Measurements from ENCODE around the gene RXRG.
"Not testable (repeated sequence)": the region's sequence is repeated elsewhere in the genome, so short reads cannot be mapped to it uniquely, and the experiment has no call there.

Gene RXRG

GRCh38 chr1:165444897-165445370, at the start of gene RXRG:
RXRG (minus strand) TSS chr1:165445126; CDS start chr1:165444893, 233 bp downstream.
- DNase-seq = no peak

GRCh38 chr1:165492845-165493373, 48.0 kb upstream of the RXRG start:
- no peak for DNase-seq

DNA sequence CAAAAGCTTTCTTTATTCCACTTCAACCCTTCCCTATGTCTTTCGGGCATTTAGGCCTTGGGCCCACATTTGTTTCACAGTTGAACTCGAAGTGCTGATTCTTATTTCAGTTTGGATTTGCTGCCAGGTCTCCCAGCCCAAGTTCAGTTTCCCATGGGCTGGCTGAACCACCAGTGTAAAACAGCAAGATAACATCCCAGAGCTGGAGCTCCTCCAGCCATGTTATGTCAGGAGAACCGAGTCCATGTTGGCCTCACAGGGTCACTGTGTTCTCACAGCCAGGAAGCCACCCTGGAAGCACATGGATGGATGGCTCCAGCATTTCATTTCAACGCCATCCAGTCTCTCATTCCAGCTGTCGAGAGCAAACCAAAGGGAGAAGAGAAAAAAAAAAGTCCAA, 45.2 kb upstream of the RXRG start:
- DNase-seq = no peak

DNA sequence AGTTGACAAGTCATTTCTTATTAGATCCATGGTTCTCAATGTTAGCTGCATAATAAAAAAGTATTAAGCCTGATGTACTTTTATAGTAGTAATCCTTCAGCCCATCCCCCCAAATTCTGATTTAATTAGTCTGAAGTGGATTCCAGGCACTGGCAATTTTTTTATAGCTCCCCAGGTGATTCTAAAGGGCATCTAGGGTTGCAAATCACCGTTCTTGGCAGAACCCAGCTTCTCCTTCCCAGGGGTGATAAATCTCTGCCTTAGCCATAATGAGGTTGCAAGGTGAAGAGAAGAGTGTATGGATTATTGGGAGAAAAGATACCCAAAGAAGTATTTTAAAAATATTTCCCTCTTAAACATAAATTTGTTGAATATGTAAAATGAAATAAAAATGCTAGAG, 43.0 kb upstream of the RXRG start:
- no peak for DNase-seq

DNA sequence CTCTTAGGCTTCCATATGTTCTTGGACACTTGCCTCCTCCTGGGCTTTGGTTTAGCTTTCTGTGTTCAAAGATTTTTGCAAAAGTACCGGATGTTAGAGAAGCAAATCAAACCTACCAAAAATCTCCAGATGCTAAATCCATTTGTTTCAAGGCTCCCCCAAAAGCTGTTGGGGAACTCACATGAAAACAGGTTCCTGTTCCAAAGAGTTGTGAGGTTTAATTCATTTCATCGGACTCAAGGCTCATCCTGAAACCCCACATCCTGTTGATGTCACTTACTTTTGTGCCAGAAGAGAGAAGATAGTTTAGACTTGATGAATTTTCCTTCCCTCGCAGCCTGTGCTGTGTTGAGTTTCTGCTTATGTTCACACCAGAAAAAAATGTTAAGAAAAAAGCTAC, 41.7 kb upstream of the RXRG start:
- no peak for DNase-seq

DNA sequence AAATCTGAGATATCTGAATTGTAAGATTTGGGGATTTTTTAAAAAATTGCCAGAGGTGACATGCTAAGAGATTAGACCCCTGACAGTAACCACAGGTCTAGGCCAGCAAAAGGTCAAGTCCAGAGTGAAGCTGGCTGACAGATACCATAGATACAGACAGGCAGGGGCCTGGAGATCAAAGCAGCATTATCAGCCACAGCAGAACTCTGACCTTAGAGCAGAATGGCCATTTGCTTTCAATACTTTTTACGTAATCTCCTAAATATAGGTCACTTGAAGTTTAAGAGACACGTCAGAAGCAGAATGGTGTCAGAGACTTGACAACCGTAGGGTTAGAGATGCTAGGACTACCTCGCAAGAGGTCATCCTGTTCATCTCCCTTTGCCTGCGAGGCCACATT, 40.8 kb upstream of the RXRG start:
- DNase-seq = no peak

GRCh38 chr1:165484532-165484931, 39.6 kb upstream of the RXRG start:
- no peak for DNase-seq

GRCh38 chr1:165483412-165483811, 38.5 kb upstream of the RXRG start:
- no peak for DNase-seq

DNA sequence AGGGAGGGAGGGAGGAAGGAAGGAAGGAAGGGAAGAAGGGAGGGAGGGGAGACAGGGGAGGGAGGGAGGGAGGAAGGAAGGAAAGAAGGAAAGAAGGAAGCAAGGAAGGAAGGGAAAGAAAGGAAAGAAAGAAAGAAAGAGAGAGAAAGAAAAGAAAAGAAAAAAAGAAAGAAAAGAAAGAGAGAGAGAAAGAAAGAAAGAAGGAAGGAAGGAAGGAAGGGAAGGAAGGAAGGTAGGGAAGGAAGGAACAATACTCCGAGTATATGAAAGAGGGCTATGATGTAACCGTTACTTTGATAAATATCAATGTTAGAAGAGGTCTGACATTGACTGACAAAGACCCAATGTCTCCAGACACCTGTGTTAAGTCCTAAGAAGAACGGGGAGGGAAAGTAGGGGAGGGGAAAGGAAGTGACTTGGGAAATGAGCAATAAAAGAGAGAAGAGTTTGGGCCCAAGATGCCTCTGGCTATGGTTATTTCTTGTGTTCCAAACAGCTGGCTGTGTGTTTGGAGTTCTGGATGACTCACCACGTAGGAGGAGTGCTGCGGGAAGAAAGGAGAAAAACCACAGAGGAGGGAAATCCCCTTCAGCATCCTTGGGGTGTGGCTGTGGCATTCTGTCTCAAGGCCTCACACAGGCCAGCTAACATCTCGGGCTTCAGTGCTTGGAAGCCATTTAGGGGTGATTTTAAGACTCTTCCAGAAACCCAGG, 37.0 kb upstream of the RXRG start:
- no peak for DNase-seq

GRCh38 chr1:165476776-165477175, 31.9 kb upstream of the RXRG start:
- DNase-seq = no peak

DNA sequence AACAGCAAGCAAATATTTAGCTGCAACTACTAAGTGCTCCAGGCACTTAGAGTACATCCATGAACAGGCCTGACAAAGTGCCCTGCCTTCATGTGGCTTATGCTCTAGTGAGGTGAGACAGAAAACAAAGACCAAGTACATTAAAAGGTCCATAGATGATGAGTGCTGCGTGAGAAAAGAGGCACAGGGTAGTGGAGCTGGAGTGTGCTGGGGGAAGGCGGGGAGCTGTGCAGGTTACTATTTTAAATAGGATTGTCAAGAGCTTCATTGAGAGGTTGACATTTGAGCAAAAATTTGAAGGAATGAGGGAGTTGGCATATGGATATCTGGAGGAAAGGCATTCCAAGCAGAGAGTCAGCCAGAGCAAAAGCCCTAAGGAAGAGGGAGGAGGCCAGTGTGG, 29.3 kb upstream of the RXRG start:
- DNase-seq = no peak

DNA sequence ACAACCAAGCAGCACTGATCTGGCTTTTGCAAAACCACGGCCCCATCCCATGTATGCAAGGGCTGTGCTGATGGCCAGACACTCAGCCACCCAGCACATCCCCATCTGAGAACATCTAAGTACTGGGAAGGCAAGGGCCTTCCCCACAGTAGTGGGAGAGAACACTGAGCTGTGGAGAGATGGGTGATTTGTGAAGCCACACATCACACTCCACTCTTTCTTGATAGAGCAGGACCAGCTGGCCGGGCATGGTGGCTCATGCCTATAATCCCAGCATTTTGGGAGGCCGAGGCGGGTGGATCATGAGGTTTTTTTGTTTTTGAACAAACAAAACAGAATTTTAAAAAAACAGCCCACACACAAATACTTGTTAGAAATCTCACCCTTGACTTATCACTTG, 28.2 kb upstream of the RXRG start:
- no peak for DNase-seq

DNA sequence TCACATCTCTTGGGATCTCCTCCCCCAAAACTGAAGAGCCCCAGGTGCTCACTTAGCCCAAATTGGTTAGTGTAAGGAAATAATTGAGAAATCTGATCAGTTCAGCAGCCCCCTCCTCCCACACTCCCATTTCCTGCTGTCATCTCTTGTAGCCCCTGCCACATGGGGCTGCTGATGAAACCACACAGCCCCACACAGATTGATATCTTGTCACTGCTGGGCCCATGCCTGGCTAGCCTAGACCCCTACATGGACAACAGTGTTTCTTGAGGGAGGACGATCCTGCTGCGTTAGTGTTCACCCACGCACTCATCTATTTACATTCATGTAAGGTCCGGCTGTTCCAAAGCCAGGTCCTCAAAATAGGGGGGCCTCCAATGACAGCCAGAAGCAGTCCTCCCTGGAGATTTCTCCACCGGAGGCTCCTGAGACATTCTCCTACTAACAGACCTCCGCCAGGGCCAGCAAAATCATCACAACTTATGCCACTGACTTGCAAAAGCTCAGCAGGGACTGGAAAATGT, 23.9 kb upstream of the RXRG start:
- DNase-seq = no peak

DNA sequence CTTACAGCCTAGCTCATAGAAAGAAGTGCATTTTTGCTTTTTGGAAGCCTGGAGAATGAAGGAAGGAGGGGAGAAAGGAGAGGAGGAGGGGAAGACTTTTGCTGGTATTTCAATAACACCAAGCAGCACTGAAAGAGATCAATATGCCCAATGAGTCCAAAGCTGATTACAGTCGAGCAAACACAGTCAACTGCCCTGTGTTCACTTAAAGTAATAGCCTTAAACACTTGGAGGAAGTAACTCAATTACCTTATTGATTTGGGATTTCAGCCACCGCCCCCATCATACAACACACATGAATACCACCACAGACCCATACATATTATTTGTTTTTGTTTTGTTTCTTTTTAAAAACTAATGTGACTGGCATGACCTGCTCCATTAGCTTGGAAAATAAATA, 23.3 kb upstream of the RXRG start:
- DNase-seq = no peak

DNA sequence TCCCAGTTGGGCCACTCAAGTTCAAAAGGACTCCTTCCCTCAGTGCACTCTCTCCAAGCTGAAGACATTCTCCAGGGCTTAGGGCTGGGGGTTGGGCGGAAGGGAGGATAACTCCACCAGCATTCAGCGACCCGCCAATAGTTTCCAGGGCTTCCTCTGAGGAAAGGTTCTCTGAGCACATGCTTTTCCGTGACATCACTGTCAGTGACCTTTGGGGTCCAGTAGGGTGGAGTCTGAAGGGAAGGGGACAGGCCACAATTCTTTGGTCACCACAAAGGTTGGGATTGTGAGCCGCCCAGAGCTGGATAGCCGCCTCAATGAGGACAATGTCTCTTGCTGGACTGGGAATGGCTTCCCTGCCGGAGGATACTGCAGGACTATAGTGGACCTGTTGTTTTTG, 22.8 kb upstream of the RXRG start:
- DNase-seq = no peak

- no peak for DNase-seq
Measured at GRCh38 chr1:165463978-165464377, 19.1 kb upstream of the RXRG start.

DNA sequence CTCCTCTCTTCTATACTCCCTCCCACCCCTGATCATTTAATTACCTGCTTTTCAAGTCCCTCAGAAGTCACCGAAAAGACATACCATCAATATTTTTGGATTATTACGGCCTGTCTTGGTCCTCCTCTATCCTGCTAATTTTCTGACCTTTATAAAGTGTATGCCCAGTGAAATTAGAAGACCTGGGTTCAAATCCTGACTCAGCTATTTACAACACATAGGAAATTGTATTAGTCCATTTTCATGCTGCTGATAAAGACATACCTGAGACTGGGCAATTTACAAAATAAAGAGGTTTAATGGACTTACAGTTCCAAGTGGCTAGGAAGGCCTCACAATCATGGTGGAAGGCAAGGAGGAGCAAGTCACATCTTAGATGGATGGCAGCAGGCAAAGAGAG, 14.8 kb upstream of the RXRG start:
- not testable (repeated sequence) for DNase-seq

DNA sequence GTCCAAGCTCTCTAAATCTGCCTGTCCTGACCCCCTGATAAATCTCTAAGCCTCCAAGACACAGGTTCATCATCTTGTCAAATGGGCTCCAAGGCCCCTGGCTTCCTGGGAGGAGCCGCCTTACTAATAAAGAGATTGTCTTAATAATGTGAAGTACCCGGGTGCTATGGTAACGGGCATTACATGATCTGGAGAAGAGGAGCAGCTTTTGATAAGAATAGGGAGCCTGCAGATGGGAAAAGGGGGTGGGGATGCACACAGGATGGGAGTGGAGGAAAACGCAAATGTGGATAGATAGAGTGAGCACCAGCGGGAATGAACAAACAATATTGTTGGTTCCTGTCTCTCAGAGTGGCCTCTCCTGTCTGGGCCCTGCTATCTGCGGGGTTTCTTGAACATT, 11.9 kb upstream of the RXRG start:
- DNase-seq = no peak

DNA sequence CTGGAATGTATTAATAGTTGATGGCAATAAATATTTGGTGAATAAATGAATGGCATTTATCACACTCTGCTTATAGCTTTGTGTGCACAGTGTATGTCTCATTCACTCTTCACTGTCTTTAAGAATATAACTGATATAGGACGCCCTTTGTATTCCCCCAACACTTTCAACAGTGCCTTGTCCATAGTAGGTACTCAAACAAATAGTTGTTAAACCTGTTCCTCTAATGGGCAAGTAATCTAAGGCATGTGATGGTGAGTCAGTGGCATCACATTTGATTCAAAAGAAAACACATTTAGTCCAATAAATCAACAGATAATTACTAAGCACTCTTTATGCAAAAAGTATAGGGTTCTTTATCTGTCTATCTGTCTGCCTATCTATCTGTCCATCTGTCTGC, 11.2 kb upstream of the RXRG start:
- DNase-seq = no peak

DNA sequence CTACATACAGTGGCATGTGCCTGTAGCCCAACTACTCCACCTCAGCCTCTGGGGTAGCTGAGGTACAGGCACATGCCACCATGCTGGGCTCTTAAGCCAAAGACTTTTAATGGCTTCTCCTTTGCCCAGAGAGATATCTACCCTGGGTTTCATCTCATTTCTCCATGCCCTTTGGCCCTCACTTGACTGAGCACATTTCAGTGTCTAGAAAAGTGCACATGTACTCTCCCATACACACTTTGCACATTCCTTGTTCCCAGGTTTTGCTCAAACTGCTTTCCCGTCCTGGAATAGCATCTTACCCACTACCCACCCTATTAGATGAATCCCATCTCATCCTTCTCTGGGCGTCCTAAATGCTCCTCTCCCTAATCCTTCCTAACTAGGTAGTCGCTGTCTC, 10.2 kb upstream of the RXRG start:
- DNase-seq = no peak

- DNase-seq = no peak
Measured at GRCh38 chr1:165454091-165454610, 9.2 kb upstream of the RXRG start.

- DNase-seq = no peak
Measured at GRCh38 chr1:165452336-165453130, 7.6 kb upstream of the RXRG start.

GRCh38 chr1:165451691-165452090, 6.8 kb upstream of the RXRG start:
- DNase-seq = no peak

DNA sequence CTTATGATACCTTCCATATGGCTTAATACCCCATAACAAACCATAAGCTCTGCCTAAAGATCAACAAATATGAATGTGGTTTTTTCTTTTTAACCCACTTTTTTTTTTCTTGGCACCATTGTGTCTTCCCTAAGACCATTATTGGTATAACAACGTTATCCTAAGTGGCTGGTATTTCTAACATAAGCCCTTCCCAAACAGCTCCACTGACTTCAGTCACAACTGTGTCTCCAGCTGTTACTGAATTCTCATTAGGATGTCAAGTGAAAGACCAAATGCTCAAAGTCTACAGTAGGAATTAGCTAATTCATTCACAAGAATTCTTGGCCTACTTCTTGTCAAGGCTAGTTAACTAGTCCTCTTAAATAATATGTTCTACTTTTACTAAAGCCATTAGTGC, 4.2 kb upstream of the RXRG start:
- DNase-seq = no peak

Measured in NCI-H2081 treated with DMSO at 0.1 percent for 48 hours (cell line).